SK-N-SH (cell line): ENCODE measurements around the gene MARCHF10. TPM values are rescaled to one million over a fixed set of nuclear protein-coding genes. Genes with fewer than 3 reads are reported as not detected.
A peak's percentile ranks its signal among the peaks of the same experiment; 100 is the strongest.

Source experiments
- CTCF ChIA-PET: fragments of 300-600, 350-600 bp; formaldehyde crosslinking; extraction: SDS; loops from one replicate; lab custom pipeline; 2021; lab: Yijun Ruan, JAX
- POLR2A ChIA-PET: fragments of 350-600 bp; sonication (Branson Sonifier 250); formaldehyde crosslinking; extraction: SDS; loops from one replicate; lab custom pipeline; 2020; ENCODE audit warnings: antibody characterized with exemption, inconsistent platforms; lab: Yijun Ruan, JAX
- DNase-seq: peaks from one replicate; pipeline ENCODE4 v3.0.0; 2012
- H2AFZ ChIP-seq: fragments of 200-600 bp; sonication (generic); 2 replicates; pipeline ENCODE4 v1.8.1; 2016; ENCODE audit warnings: antibody characterized with exemption, mild to moderate bottlenecking, low read depth
- H3F3A ChIP-seq: fragments of 200-600 bp; sonication (generic); replicated peaks from 2 replicates; pipeline ENCODE3; 2016; ENCODE audit warnings: antibody characterized with exemption, mild to moderate bottlenecking; ENCODE audit not compliant: insufficient read depth
- H3K27ac ChIP-seq, 2 experiments: fragments of 200-500 bp in 1 of 2; fragments of 200-600 bp in 1 of 2; sonication (Bioruptor generic) in 1 of 2; sonication (generic), shearing (Covaris generic) in 1 of 2; 2 replicates each; pipeline versions ENCODE4 v1.5.1 to v1.6.1; 2014 to 2016; ENCODE audit warnings: low read depth in 2 of 2, inconsistent platforms in 1 of 2, low read length in 1 of 2, mild to moderate bottlenecking in 1 of 2, mixed read lengths in 1 of 2
- H3K27me3 ChIP-seq: fragments of 200-600 bp; sonication (generic), shearing (Covaris generic); 2 replicates; pipeline ENCODE4 v1.6.1; 2016; ENCODE audit warnings: mixed run types; ENCODE audit not compliant: insufficient read depth
- H3K36me3 ChIP-seq, 2 experiments: fragments of 200-500 bp in 1 of 2; fragments of 200-600 bp in 1 of 2; sonication (Bioruptor generic) in 1 of 2; sonication (generic) in 1 of 2; replicated peaks in 1 of 2; 2 replicates each; pipeline versions ENCODE3 to v1.5.1; 2014 to 2016; ENCODE audit warnings: low read length in 1 of 2, mild to moderate bottlenecking in 1 of 2; ENCODE audit not compliant: insufficient read depth in 2 of 2, control insufficient read depth in 1 of 2
- H3K4me1 ChIP-seq, 2 experiments: fragments of 200-500 bp in 1 of 2; fragments of 200-600 bp in 1 of 2; sonication (Bioruptor generic) in 1 of 2; sonication (generic), shearing (Covaris generic) in 1 of 2; 2 replicates each; pipeline versions ENCODE4 v1.5.1 to v1.6.1; 2014 to 2016; ENCODE audit warnings: low read depth in 1 of 2, low read length in 1 of 2, mixed run types in 1 of 2; ENCODE audit not compliant: insufficient read depth in 2 of 2, control insufficient read depth in 1 of 2
- H3K4me2 ChIP-seq: fragments of 200-600 bp; sonication (generic), shearing (Covaris generic); 2 replicates; pipeline ENCODE4 v1.6.1; 2017; ENCODE audit warnings: mixed run types
- H3K4me3 ChIP-seq, 2 experiments: fragments of 200-500 bp in 1 of 2; fragments of 200-600 bp in 1 of 2; sonication (Bioruptor generic) in 1 of 2; sonication (generic), shearing (Covaris generic) in 1 of 2; 2 replicates each; pipeline versions ENCODE4 v1.5.1 to v1.8.1; 2014 to 2016; ENCODE audit warnings: low read depth in 2 of 2, inconsistent platforms in 1 of 2, low read length in 1 of 2, mild to moderate bottlenecking in 1 of 2, mixed read lengths in 1 of 2, moderate library complexity in 1 of 2
- H3K79me2 ChIP-seq: fragments of 200-600 bp; sonication (generic); 2 replicates; pipeline ENCODE4 v1.8.1; 2017; ENCODE audit warnings: mild to moderate bottlenecking; ENCODE audit not compliant: insufficient read depth
- H3K9ac ChIP-seq: fragments of 200-600 bp; sonication (generic); 2 replicates; pipeline ENCODE4 v1.6.1; 2017; ENCODE audit warnings: mixed run types
- H3K9me2 ChIP-seq: fragments of 200-600 bp; sonication (generic); 2 replicates; pipeline ENCODE4 v1.6.1; 2017; ENCODE audit warnings: mixed run types
- H3K9me3 ChIP-seq: fragments of 200-600 bp; sonication (generic); 2 replicates; pipeline ENCODE4 v1.6.1; 2017; ENCODE audit warnings: mixed run types, mild to moderate bottlenecking, moderate library complexity
- H4K20me1 ChIP-seq: fragments of 200-600 bp; sonication (generic); 2 replicates; pipeline ENCODE4 v1.6.1; 2017; ENCODE audit warnings: mild to moderate bottlenecking, mixed run types; ENCODE audit not compliant: insufficient read depth
- EP300 ChIP-seq, 2 experiments: IDR thresholded peaks; 2 replicates each; pipeline versions ENCODE4 v1.4.0 to v1.6.1; 2012; ENCODE audit warnings: borderline replicate concordance in 1 of 2, low read depth in 1 of 2, low read length in 1 of 2
- FOSL2 ChIP-seq: IDR thresholded peaks from 2 replicates; pipeline ENCODE4 v1.4.0; 2012; ENCODE audit warnings: low read depth, mild to moderate bottlenecking, moderate library complexity, borderline replicate concordance
- FOXJ3 ChIP-seq: sonication (generic); formaldehyde crosslinking; IDR thresholded peaks from 2 replicates; pipeline ENCODE4 v1.5.1; 2020; ENCODE audit warnings: mild to moderate bottlenecking, missing genetic modification reagents
- JUND ChIP-seq: IDR thresholded peaks from 2 replicates; pipeline ENCODE4 v1.4.0; 2012
- POLR2AphosphoS5 ChIP-seq: IDR thresholded peaks from 2 replicates; pipeline ENCODE4 v1.6.1; 2012; ENCODE audit warnings: low read depth, low read length
- RAD21 ChIP-seq: IDR thresholded peaks from 2 replicates; pipeline ENCODE4 v1.6.1; 2012; ENCODE audit warnings: mild to moderate bottlenecking, low read length
- SIN3A ChIP-seq: IDR thresholded peaks from 2 replicates; pipeline ENCODE4 v1.6.1; 2012; ENCODE audit warnings: low read depth, mild to moderate bottlenecking, low read length, moderate library complexity, borderline replicate concordance
- WGBS: methylation state at CpG from one replicate; pipeline ENCODE4 v1.1.6; 2017; ENCODE audit warnings: low lambda C conversion rate; 5-methylcytosine and 5-hydroxymethylcytosine counted together
- polyA plus RNA-seq, 3 experiments: library from polyadenylated mRNA; depleted of rRNA; stranded (reverse); fragments of >200 nt; gene quantifications; 2 replicates each; pipeline ENCODE4 v1.2.3, GENCODE V29; 2012
- TF ChIP-seq, protein P1 (sequence below): IDR thresholded peaks from 2 replicates; pipeline ENCODE4 v1.6.1; 2012; ENCODE audit warnings: mild to moderate bottlenecking, low read depth, low read length, moderate library complexity
- TF ChIP-seq, protein P2 (sequence below): IDR thresholded peaks from 2 replicates; pipeline ENCODE4 v1.4.0; 2012; ENCODE audit warnings: low read depth

MARCHF10 gene
- polyA plus RNA-seq, 1 of the 3 experiments (the other 2 are of a cell fraction) = 0.16 TPM

DNA sequence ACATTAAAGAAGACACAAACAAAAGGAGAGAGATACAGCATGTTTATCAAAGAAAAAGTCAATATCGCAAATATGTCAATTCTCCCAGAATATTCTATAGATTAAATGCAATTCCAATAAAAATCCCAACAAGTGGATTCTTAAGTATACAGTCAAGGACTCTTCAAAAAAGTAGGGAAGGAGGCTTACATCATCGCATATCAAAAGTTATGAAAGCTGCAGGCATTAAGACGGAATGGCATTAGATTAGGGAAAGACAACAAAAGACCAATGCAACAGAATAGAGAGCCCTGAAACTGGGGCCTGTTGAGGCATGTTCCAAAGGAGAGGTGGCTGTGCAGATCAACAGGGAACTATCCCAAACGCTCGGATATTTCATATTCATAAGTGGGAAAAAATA is 76.0 kb downstream of the MARCHF10 start:
- no peaks in the 10 kb centered on the region for H3K4me1 ChIP-seq
- H3K4me3 ChIP-seq = no peak overlapping the region
- ChIA-PET CTCF (interaction anchor here (0.9 to 1.4 kb wide), 2 partner anchors 11 to 166 kb away, joined by 3 to 4 read pairs; no protein-coding TSS in a partner anchor), POLR2A (no interaction called here)
- H3K79me2 ChIP-seq = no peaks in the 10 kb centered on the region
- H3K36me3 ChIP-seq = no peaks in the 10 kb centered on the region
- no peaks in the 10 kb centered on the region for H3F3A ChIP-seq
- H2AFZ ChIP-seq = no peak overlapping the region
- H3K27ac ChIP-seq = no peak overlapping the region
- DNase-seq = no peak
- H3K4me2 ChIP-seq = no peak overlapping the region
- no peak overlapping the region for H3K9ac ChIP-seq
- H3K9me2 ChIP-seq = no peaks in the 10 kb centered on the region
- no peaks in the 10 kb centered on the region for H3K27me3 ChIP-seq
- no peaks in the 10 kb centered on the region for H3K9me3 ChIP-seq
- TF ChIP-seq FOXJ3 (CRISPR knock-in tag) = no peak
- H4K20me1 ChIP-seq = no peaks in the 10 kb centered on the region
- 95% methylated on average over 5 of the region's 5 CpGs for WGBS

DNA sequence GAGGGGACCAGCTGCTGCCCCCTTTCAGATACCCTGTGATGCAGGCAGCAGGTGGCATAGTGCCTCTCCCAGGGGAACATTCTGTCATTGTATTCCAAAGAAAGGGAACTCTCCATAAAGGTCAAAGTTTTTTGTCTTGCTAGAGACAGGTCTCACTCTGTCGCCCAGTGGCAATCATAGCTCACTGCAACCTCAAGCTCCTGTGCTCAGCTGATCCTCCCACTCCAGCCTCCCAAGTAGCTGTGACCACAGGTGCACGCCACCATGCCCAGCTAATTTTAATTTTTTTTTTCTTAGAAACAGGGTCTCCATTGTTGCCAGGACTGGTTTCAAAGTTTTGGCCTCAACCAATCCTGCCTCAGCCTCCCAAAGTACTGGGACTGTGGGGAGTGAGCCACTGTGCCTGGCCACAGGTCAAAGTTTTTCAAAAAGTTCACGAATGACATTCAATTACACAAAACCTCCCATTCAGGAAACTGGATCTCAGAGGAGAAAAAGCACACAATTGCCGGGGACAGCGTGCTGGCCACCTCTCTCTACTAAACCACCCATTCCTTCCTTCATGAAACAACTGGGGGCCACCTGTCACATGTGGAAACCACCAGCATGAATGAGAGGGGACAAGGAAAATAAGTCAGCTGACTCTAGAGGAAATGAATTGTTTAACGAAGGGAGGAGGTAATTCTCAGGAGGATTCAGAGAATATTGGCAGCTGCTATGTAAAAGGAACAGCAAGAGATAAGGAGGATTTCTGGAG is 80.0 kb downstream of the MARCHF10 start:
- H3K4me3 ChIP-seq = no peak overlapping the region
- CTCF ChIA-PET = interaction anchor here (0.9 to 1.4 kb wide), 3 partner anchors 15 to 707 kb away, joined by 3 to 5 read pairs (median 3); no protein-coding TSS in a partner anchor
- H3K9ac ChIP-seq = no peak overlapping the region
- 91% methylated on average over 6 of the region's 6 CpGs for WGBS
- H3K4me2 ChIP-seq = no peak overlapping the region
- H3K4me1 ChIP-seq = peaks cover 2 to 7% of the 10 kb centered on the region in 2 experiments; a peak in 1 of 4 replicates
- no peak overlapping the region for H2AFZ ChIP-seq
- no peak for DNase-seq
- H3K9me3 ChIP-seq = no peaks in the 10 kb centered on the region
- POLR2A ChIA-PET = interaction anchor here (0.8 kb wide), 1 partner anchor 11 kb away, joined by 3 read pairs; no protein-coding TSS in a partner anchor
- H3K36me3 ChIP-seq = no peaks in the 10 kb centered on the region
- H3K27ac ChIP-seq = no peak overlapping the region
- TF ChIP-seq, protein P1, sequence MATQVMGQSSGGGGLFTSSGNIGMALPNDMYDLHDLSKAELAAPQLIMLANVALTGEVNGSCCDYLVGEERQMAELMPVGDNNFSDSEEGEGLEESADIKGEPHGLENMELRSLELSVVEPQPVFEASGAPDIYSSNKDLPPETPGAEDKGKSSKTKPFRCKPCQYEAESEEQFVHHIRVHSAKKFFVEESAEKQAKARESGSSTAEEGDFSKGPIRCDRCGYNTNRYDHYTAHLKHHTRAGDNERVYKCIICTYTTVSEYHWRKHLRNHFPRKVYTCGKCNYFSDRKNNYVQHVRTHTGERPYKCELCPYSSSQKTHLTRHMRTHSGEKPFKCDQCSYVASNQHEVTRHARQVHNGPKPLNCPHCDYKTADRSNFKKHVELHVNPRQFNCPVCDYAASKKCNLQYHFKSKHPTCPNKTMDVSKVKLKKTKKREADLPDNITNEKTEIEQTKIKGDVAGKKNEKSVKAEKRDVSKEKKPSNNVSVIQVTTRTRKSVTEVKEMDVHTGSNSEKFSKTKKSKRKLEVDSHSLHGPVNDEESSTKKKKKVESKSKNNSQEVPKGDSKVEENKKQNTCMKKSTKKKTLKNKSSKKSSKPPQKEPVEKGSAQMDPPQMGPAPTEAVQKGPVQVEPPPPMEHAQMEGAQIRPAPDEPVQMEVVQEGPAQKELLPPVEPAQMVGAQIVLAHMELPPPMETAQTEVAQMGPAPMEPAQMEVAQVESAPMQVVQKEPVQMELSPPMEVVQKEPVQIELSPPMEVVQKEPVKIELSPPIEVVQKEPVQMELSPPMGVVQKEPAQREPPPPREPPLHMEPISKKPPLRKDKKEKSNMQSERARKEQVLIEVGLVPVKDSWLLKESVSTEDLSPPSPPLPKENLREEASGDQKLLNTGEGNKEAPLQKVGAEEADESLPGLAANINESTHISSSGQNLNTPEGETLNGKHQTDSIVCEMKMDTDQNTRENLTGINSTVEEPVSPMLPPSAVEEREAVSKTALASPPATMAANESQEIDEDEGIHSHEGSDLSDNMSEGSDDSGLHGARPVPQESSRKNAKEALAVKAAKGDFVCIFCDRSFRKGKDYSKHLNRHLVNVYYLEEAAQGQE = no peak
- 0 out of 2 replicates have a peak, but pooled peaks have one; percentile 10 for TF ChIP-seq RAD21
- H4K20me1 ChIP-seq = no peaks in the 10 kb centered on the region
- H3K79me2 ChIP-seq = no peaks in the 10 kb centered on the region
- H3K9me2 ChIP-seq = no peaks in the 10 kb centered on the region
- no peaks in the 10 kb centered on the region for H3K27me3 ChIP-seq
- peaks cover 3% of the 10 kb centered on the region for H3F3A ChIP-seq

DNA sequence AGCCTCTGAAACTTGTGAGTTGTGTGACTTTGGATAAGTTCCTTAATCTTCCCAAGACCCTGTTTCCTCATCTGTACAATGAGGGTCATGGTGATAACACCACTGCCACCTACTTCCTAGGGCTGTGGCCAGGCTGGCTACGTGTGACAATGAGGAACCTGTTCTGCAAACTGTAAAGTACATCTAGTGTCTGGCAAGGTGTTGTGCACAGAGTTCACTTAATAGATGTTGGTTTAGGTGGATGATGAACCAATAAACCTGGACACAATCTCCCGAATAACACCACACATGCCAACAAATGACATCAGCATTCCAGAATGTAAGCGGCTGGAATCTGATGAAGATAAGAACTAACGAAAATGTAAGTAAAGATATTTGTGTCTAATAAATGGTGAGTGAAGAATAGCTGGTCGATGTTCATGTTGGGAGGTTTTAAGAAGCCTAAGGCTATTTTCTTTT is 82.3 kb downstream of the MARCHF10 start:
- Histone ChIP-seq H3K36me3 (no peaks in the 10 kb centered on the region), H3K9ac (no peak overlapping the region), H2AFZ (peak overlapping the region; percentile 60; the same call in 1 of the 2 replicates), H3K9me2 (no peaks in the 10 kb centered on the region), H3K4me2 (peak overlapping the region; percentile 31; the same call in 1 of the 2 replicates), H3K9me3 (no peaks in the 10 kb centered on the region), H3K4me1 (peaks cover 2 to 7% of the 10 kb centered on the region in 2 experiments; a peak in 1 of 4 replicates), H3K79me2 (no peaks in the 10 kb centered on the region), H3K4me3 (no peak overlapping the region), H4K20me1 (no peaks in the 10 kb centered on the region), H3K27ac (peak overlapping the region in 1 of 2 experiments; percentile 5; a peak in 1 of 4 replicates), H3F3A (peaks cover 3% of the 10 kb centered on the region), H3K27me3 (no peaks in the 10 kb centered on the region)
- WGBS = 36% methylated on average over 5 of the region's 5 CpGs
- ChIA-PET CTCF (no interaction called here), POLR2A (no interaction called here)
- no peak for DNase-seq
- TF ChIP-seq JUND = peak; percentile 84
- TF ChIP-seq, protein P2, sequence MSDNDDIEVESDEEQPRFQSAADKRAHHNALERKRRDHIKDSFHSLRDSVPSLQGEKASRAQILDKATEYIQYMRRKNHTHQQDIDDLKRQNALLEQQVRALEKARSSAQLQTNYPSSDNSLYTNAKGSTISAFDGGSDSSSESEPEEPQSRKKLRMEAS = 0 out of 2 replicates have a peak, but pooled peaks have one; percentile 18
- TF ChIP-seq, protein P1 = no peak
- TF ChIP-seq FOSL2 = peak; percentile 27; the same call in 1 of the 2 replicates
- TF ChIP-seq SIN3A = no peak
- TF ChIP-seq POLR2AphosphoS5 = peak; percentile 53; the same call in 1 of the 2 replicates
- TF ChIP-seq RAD21 = no peak
- TF ChIP-seq EP300 (IDR thresholded peaks at IDR 0.05; ENCODE audit: borderline replicate concordance in 1 of 2, low read depth in 1 of 2, low read length in 1 of 2) = peak in 1 of 2 experiments; percentile 76; a peak in 2 of 4 replicates
